GM23248 (cell line): ENCODE data around the gene BPIFB3. TPM values are rescaled to one million over a fixed set of nuclear protein-coding genes. Genes with fewer than 3 reads are reported as not detected.
"Not testable (repeated sequence)": the region's sequence is repeated elsewhere in the genome, so short reads cannot be mapped to it uniquely, and the experiment has no call there.

Source experiments
- DNase-seq: peaks from one replicate; pipeline ENCODE4 v3.0.0-alpha.2; 2015
- H2AFZ ChIP-seq: fragments of 200-600 bp; sonication (generic); 2 replicates; pipeline ENCODE4 v1.6.1; 2016; ENCODE audit warnings: antibody characterized with exemption
- H3F3A ChIP-seq: fragments of 200-600 bp; sonication (generic); 2 replicates; pipeline ENCODE4 v1.6.1; 2016; ENCODE audit warnings: mild to moderate bottlenecking, antibody characterized with exemption, mixed run types; ENCODE audit not compliant: insufficient read depth
- H3K27ac ChIP-seq: fragments of 200-600 bp; sonication (generic); 2 replicates; pipeline ENCODE4 v1.5.1; 2016; ENCODE audit warnings: mild to moderate bottlenecking
- H3K27me3 ChIP-seq: fragments of 200-600 bp; sonication (generic); replicated peaks from 2 replicates; pipeline ENCODE4 v1.6.1; 2016; ENCODE audit warnings: mild to moderate bottlenecking; ENCODE audit not compliant: insufficient read depth
- H3K36me3 ChIP-seq: fragments of 200-600 bp; sonication (generic); 2 replicates; pipeline ENCODE4 v1.6.1; 2016; ENCODE audit warnings: low read depth, mild to moderate bottlenecking
- H3K4me1 ChIP-seq: fragments of 200-600 bp; sonication (generic); 2 replicates; pipeline ENCODE4 v1.6.1; 2016; ENCODE audit warnings: mild to moderate bottlenecking; ENCODE audit not compliant: insufficient read depth
- H3K4me2 ChIP-seq: fragments of 200-600 bp; sonication (generic); one replicate; pipeline ENCODE4 v1.6.1; 2016; ENCODE audit warnings: mild to moderate bottlenecking; ENCODE audit not compliant: unreplicated experiment
- H3K4me3 ChIP-seq: fragments of 200-600 bp; sonication (generic); 2 replicates; pipeline ENCODE4 v1.5.1; 2016; ENCODE audit warnings: mild to moderate bottlenecking
- H3K79me2 ChIP-seq: fragments of 200-600 bp; sonication (generic); 2 replicates; pipeline ENCODE4 v1.6.1; 2016; ENCODE audit warnings: mild to moderate bottlenecking; ENCODE audit not compliant: insufficient read depth
- H3K9ac ChIP-seq: fragments of 200-600 bp; sonication (generic); 2 replicates; pipeline ENCODE4 v1.6.1; 2016; ENCODE audit warnings: mild to moderate bottlenecking
- H3K9me2 ChIP-seq: fragments of 200-600 bp; sonication (generic); 2 replicates; pipeline ENCODE4 v1.6.1; 2016; ENCODE audit warnings: mixed run types, mild to moderate bottlenecking, moderate library complexity; ENCODE audit not compliant: insufficient read depth
- H3K9me3 ChIP-seq: fragments of 200-600 bp; sonication (generic); one replicate; pipeline ENCODE4 v1.6.1; 2017; ENCODE audit warnings: low read depth
- H4K20me1 ChIP-seq: fragments of 200-600 bp; sonication (generic); 2 replicates; pipeline ENCODE4 v1.6.0; 2016; ENCODE audit not compliant: insufficient read depth
- EZH2 ChIP-seq: fragments of 200-600 bp; sonication (generic); IDR thresholded peaks from 2 replicates; pipeline ENCODE4 v1.6.1; 2018; ENCODE audit warnings: antibody characterized with exemption, mild to moderate bottlenecking; ENCODE audit not compliant: insufficient read depth, poor library complexity, severe bottlenecking
- EZH2phosphoT487 ChIP-seq: fragments of 200-600 bp; sonication (generic); IDR thresholded peaks from 2 replicates; pipeline ENCODE4 v1.6.1; 2018; ENCODE audit warnings: antibody characterized with exemption, moderate library complexity, mild to moderate bottlenecking, low read depth; ENCODE audit not compliant: insufficient read depth
- WGBS, 2 experiments: methylation state at CpG; one replicate each; pipeline ENCODE4 v1.1.6; 2015 to 2017; ENCODE audit warnings: low lambda C conversion rate in 2 of 2, low coverage in 1 of 2; ENCODE audit errors: missing lambda C conversion rate in 2 of 2; 5-methylcytosine and 5-hydroxymethylcytosine counted together
- in situ Hi-C: fragments of 300-500 bp; cut with MboI; formaldehyde crosslinking; loops from 2 replicates; pipeline ENCODE4 v1.15.0; 2020
- polyA plus RNA-seq: library from polyadenylated mRNA; unstranded; fragments of >200 nt; fragmentation: Nextera tagmentation; extraction: Ambion mirVana; gene quantifications from 2 replicates; pipeline ENCODE4 v1.2.1, GENCODE V29; 2016
- total RNA-seq: library from RNA; depleted of rRNA; stranded (reverse); fragments of >200 nt; shearing (Covaris generic); gene quantifications from 2 replicates; pipeline ENCODE4 v1.2.3, GENCODE V29; 2014

BPIFB3 gene
- total and polyA plus RNA-seq, 2 experiments from 2014 or later, result not detected

- no peak overlapping the region for H3K9ac ChIP-seq
- TF ChIP-seq EZH2phosphoT487 (no peak), EZH2 (no peak)
- no peaks in the 10 kb centered on the region for H3K36me3 ChIP-seq
- no peak overlapping the region for H3K4me2 ChIP-seq
- no peaks in the 10 kb centered on the region for H4K20me1 ChIP-seq
- no peaks in the 10 kb centered on the region for H3K9me3 ChIP-seq
- WGBS, 2 experiments, result 7% methylated on average over 6 of the region's 6 CpGs
- peak; percentile 17 for DNase-seq
- H3K9me2 ChIP-seq, result no peaks in the 10 kb centered on the region
- no peaks in the 10 kb centered on the region for H3F3A ChIP-seq
- H2AFZ ChIP-seq, result no peak overlapping the region
- H3K27ac ChIP-seq, result no peak overlapping the region
- peaks cover 14% of the 10 kb centered on the region; the same call in 1 of the 2 replicates for H3K27me3 ChIP-seq
- H3K4me3 ChIP-seq, result no peak overlapping the region
- H3K79me2 ChIP-seq, result no peaks in the 10 kb centered on the region
- no peaks in the 10 kb centered on the region for H3K4me1 ChIP-seq
- in situ Hi-C loops, result no loop called here
These were observed 59.7 kb downstream of the BPIFB3 start for GRCh38 chr20:33113387-33113908.

DNA sequence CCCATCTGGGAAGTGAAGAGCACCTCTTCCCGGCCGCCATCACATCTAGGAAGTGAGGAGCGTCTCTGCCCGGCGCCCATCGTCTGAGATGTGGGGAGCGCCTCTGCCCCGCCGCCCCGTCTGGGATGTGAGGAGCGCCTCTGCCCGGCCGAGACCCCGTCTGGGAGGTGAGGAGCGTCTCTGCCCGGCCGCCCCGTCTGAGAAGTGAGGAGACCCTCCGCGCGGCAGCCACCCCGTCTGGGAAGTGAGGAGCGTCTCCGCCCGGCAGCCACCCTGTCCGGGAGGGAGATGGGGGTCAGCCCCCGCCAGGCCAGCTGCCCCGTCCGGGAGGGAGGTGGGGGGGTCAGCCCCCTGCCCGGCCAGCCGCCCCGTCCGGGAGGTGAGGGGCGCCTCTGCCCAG, 61.8 kb downstream of the BPIFB3 start:
- in situ Hi-C loops, H3F3A ChIP-seq: not testable (repeated sequence)

DNA sequence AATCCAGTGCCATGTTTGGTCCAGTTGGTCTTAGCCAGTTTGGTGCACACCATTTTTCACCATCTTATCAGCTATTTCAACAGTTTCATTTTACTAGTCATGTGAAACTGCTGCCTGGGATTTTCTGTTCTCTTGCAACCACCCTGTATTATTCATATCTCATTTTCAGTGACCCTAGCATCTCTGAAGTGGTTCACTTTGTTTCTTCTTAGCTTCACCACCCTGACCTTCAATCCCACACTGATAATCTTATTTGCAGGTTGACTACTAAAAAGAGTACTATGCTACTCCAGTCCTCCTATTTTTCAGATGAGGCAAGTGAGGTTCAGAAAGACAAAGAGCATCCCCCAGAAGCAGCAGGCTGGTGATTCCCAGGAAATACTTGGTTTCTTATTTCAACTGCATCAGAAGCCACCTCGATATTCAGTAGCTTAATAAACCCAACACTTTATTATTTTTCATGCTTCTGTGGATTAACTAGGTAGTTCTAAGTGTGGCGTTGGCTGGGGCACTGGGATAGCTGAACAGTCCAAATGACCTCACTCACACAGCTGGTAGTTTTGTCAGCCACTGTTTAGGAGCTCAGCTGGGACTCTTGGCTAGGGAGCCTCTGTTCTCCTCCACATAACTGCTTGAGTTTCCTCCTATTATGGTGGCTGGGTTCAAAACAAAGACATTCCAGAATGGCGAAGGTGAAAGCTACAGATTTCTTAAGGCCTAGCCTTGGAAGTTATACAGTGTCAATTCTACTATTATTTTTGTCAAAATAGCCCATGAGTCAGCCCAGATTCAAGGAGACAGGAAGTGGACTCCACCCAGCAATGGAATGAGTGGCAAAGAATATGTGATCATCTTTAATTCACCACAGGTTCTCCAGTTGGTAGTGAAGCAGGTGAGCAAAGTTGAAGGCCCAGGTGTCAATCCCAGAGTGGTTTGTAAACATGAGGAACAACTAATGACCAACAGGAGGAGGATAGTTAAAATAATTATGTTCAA, 66.3 kb downstream of the BPIFB3 start:
- Histone ChIP-seq H3K4me2 (no peak overlapping the region), H3K4me3 (no peak overlapping the region), H3K79me2 (no peaks in the 10 kb centered on the region), H3K36me3 (no peaks in the 10 kb centered on the region), H3K9me3 (no peaks in the 10 kb centered on the region), H3K4me1 (no peaks in the 10 kb centered on the region), H3K9ac (no peak overlapping the region), H3K9me2 (no peaks in the 10 kb centered on the region), H4K20me1 (no peaks in the 10 kb centered on the region), H2AFZ (no peak overlapping the region), H3K27ac (no peak overlapping the region), H3K27me3 (peaks cover 11% of the 10 kb centered on the region), H3F3A (no peaks in the 10 kb centered on the region)
- in situ Hi-C loops, result no loop called here
- WGBS, 2 experiments, result 26 to 33% methylated on average over 3 of the region's 3 CpGs
- TF ChIP-seq EZH2phosphoT487 (no peak), EZH2 (no peak)
- DNase-seq, result peak; percentile 19

More for the DNA sequence above, 61.8 kb downstream of the BPIFB3 start:
- not testable (repeated sequence) for H3K9ac ChIP-seq, H3K9me2 ChIP-seq, H3K4me3 ChIP-seq, DNase-seq, H3K36me3 ChIP-seq, H3K4me2 ChIP-seq, H4K20me1 ChIP-seq, H3K79me2 ChIP-seq, H2AFZ ChIP-seq, H3K4me1 ChIP-seq, H3K27ac ChIP-seq, H3K9me3 ChIP-seq
- 76% methylated on average over 34 of the region's 34 CpGs; no CpG with 5 or more reads in 1 of the 2 experiments for WGBS, 2 experiments
- peaks cover 14% of the 10 kb centered on the region; the same call in 1 of the 2 replicates for H3K27me3 ChIP-seq

DNA sequence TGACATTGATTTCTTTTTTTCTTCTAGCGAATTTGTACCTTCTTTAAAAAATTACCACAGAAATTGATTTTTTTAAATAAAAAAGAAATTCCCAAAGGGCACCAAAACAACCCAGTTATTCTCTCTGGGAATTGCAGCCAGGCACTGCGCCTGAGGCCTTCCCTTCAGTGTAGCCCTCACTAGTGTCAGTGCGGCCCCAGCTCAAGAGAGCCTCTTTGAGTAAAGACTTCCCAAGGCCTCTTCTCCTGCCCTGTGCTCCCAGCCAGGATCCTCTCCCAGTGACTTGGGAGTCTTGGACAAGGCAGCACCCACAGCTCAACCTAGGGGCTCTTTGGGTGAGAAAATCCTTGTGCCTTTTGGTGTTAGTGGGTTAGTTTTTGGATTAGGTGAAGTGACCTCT, 67.2 kb downstream of the BPIFB3 start:
- H3F3A ChIP-seq, result no peaks in the 10 kb centered on the region
- H4K20me1 ChIP-seq, result no peaks in the 10 kb centered on the region
- in situ Hi-C loops, result no loop called here
- H3K9me3 ChIP-seq, result no peaks in the 10 kb centered on the region
- H3K4me2 ChIP-seq, result no peak overlapping the region
- H3K4me3 ChIP-seq, result no peak overlapping the region
- no peak overlapping the region for H3K9ac ChIP-seq
- no peaks in the 10 kb centered on the region for H3K79me2 ChIP-seq
- TF ChIP-seq EZH2phosphoT487, result no peak
- no peak for TF ChIP-seq EZH2
- H3K4me1 ChIP-seq, result no peaks in the 10 kb centered on the region
- H3K36me3 ChIP-seq, result no peaks in the 10 kb centered on the region
- H2AFZ ChIP-seq, result no peak overlapping the region
- no peak for DNase-seq
- H3K27me3 ChIP-seq, result peaks cover 11% of the 10 kb centered on the region
- no peaks in the 10 kb centered on the region for H3K9me2 ChIP-seq
- no peak overlapping the region for H3K27ac ChIP-seq
- 55 to 59% methylated on average over 3 of the region's 3 CpGs for WGBS, 2 experiments

DNA sequence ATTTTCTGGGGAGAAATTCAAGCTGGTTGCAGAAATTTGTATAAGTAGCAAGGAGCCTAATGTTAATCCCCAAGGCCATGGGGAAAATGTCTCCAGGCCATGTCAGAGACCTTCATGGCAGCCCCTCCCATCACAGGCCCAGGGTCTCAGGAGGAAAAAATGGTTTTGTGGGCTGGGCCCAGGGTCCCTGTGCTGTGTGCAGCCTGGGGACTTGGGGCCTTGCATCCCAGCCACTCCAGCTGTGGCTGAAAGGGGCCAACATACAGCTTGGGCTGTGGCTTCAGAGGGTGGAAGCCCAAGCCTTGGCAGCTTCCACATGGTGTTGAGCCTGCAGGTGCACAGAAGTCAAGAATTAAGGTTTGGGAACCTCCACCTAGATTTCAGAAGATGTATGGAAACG, 68.6 kb downstream of the BPIFB3 start:
- not testable (repeated sequence) for H3K4me1 ChIP-seq
- WGBS, 2 experiments, result 0% methylated on average over 1 of the region's 1 CpG

More for the DNA sequence above, 68.6 kb downstream of the BPIFB3 start:
- H3K9me3 ChIP-seq, in situ Hi-C loops, H2AFZ ChIP-seq, H3K9ac ChIP-seq, H3K9me2 ChIP-seq, H3K36me3 ChIP-seq, H3F3A ChIP-seq, H4K20me1 ChIP-seq, H3K4me2 ChIP-seq, DNase-seq, H3K27ac ChIP-seq, H3K4me3 ChIP-seq, H3K79me2 ChIP-seq: not testable (repeated sequence)
- H3K27me3 ChIP-seq, result peaks cover 15% of the 10 kb centered on the region
